H9 (cell line): Measurements from ENCODE around the gene UBA1. TPM values are rescaled to one million over a fixed set of nuclear protein-coding genes. Genes with fewer than 3 reads are reported as not detected.

Experiments used
- DNase-seq: peaks from one replicate; pipeline ENCODE4 v3.0.0-alpha.2; 2017
- H2AFZ ChIP-seq: one replicate; pipeline ENCODE4 v1.6.1; 2013; ENCODE audit warnings: mild to moderate bottlenecking, low read length, control low read depth, moderate library complexity
- H2AK5ac ChIP-seq: 2 replicates; pipeline ENCODE4 v1.6.1; 2013; ENCODE audit warnings: low read length, control low read depth, mixed read lengths; ENCODE audit not compliant: insufficient read length
- H2BK120ac ChIP-seq: one replicate; pipeline ENCODE4 v1.6.1; 2013; ENCODE audit warnings: low read depth, mild to moderate bottlenecking, low read length, control low read depth, inconsistent platforms; ENCODE audit not compliant: poor library complexity, severe bottlenecking
- H2BK12ac ChIP-seq: 2 replicates; pipeline ENCODE4 v1.6.1; 2013; ENCODE audit warnings: low read length, control low read depth, mixed read lengths, low read depth; ENCODE audit not compliant: insufficient read length
- H2BK15ac ChIP-seq: 2 replicates; pipeline ENCODE4 v1.6.1; 2013; ENCODE audit warnings: low read depth, low read length, control low read depth
- H2BK20ac ChIP-seq: one replicate; pipeline ENCODE4 v1.6.1; 2013; ENCODE audit warnings: low read depth, mild to moderate bottlenecking, low read length, control low read depth, inconsistent platforms; ENCODE audit not compliant: poor library complexity, severe bottlenecking
- H2BK5ac ChIP-seq: 2 replicates; pipeline ENCODE4 v1.6.1; 2013; ENCODE audit warnings: low read length, control low read depth, mixed read lengths; ENCODE audit not compliant: insufficient read length
- H3K14ac ChIP-seq: 2 replicates; pipeline ENCODE4 v1.6.1; 2013; ENCODE audit warnings: low read length, control low read depth; ENCODE audit not compliant: insufficient read depth
- H3K18ac ChIP-seq: 2 replicates; pipeline ENCODE4 v1.6.1; 2013; ENCODE audit warnings: low read depth, mild to moderate bottlenecking, mixed read lengths, low read length, control low read depth; ENCODE audit not compliant: insufficient read length
- H3K23ac ChIP-seq: 2 replicates; pipeline ENCODE4 v1.6.1; 2013; ENCODE audit warnings: low read length, control low read depth, mixed read lengths, low read depth; ENCODE audit not compliant: insufficient read length
- H3K23me2 ChIP-seq: 2 replicates; pipeline ENCODE4 v1.6.1; 2013; ENCODE audit warnings: low read depth, mild to moderate bottlenecking, mixed read lengths, low read length, control low read depth; ENCODE audit not compliant: insufficient read length, poor library complexity, severe bottlenecking
- H3K27ac ChIP-seq: 2 replicates; pipeline ENCODE4 v1.5.1; 2013; ENCODE audit warnings: low read length, control low read depth, mixed read lengths, low read depth; ENCODE audit not compliant: insufficient read length
- H3K27me3 ChIP-seq: 2 replicates; pipeline ENCODE4 v1.6.1; 2013; ENCODE audit warnings: low read length, control low read depth, inconsistent platforms; ENCODE audit not compliant: insufficient read depth
- H3K4ac ChIP-seq: 2 replicates; pipeline ENCODE4 v1.6.1; 2013; ENCODE audit warnings: low read depth, mild to moderate bottlenecking, control low read depth, inconsistent platforms, low read length, moderate library complexity
- H3K4me1 ChIP-seq: 2 replicates; pipeline ENCODE4 v1.6.1; 2013; ENCODE audit warnings: low read length, control low read depth, inconsistent platforms; ENCODE audit not compliant: insufficient read depth
- H3K4me2 ChIP-seq: 2 replicates; pipeline ENCODE4 v1.6.1; 2013; ENCODE audit warnings: low read length, control low read depth, mixed read lengths; ENCODE audit not compliant: insufficient read length, insufficient read depth
- H3K56ac ChIP-seq: 2 replicates; pipeline ENCODE4 v1.6.1; 2013; ENCODE audit warnings: low read depth, mild to moderate bottlenecking, mixed read lengths, low read length, control low read depth; ENCODE audit not compliant: insufficient read length
- H3K79me1 ChIP-seq: 2 replicates; pipeline ENCODE4 v1.6.1; 2013; ENCODE audit warnings: low read depth, mild to moderate bottlenecking, moderate library complexity, low read length, control low read depth, inconsistent platforms; ENCODE audit not compliant: insufficient read depth, poor library complexity, severe bottlenecking
- H3K79me2 ChIP-seq: 2 replicates; pipeline ENCODE4 v1.6.1; 2013; ENCODE audit warnings: low read length, control low read depth, inconsistent platforms; ENCODE audit not compliant: insufficient read depth
- H3K9ac ChIP-seq: 2 replicates; pipeline ENCODE4 v1.6.1; 2013; ENCODE audit warnings: low read length, control low read depth, mixed read lengths; ENCODE audit not compliant: insufficient read length; ENCODE audit errors: extremely low read depth
- H3K9me3 ChIP-seq: one replicate; pipeline ENCODE4 v1.6.1; 2013; ENCODE audit warnings: low read depth, low read length, inconsistent platforms; ENCODE audit not compliant: control insufficient read depth
- H3T11ph ChIP-seq: one replicate; pipeline ENCODE4 v1.6.1; 2013; ENCODE audit warnings: mild to moderate bottlenecking, low read length, control low read depth, inconsistent platforms
- H4K20me1 ChIP-seq: one replicate; pipeline ENCODE4 v1.6.1; 2013; ENCODE audit not compliant: control insufficient read depth, insufficient read length, insufficient read depth
- H4K5ac ChIP-seq: 2 replicates; pipeline ENCODE4 v1.6.1; 2013; ENCODE audit warnings: low read depth, mild to moderate bottlenecking, mixed read lengths, low read length, control low read depth; ENCODE audit not compliant: insufficient read length
- H4K8ac ChIP-seq: replicated peaks from 2 replicates; pipeline ENCODE4 v1.6.1; 2013; ENCODE audit warnings: low read length, control low read depth, mixed read lengths, low read depth; ENCODE audit not compliant: insufficient read length
- H4K91ac ChIP-seq: 2 replicates; pipeline ENCODE4 v1.6.1; 2013; ENCODE audit warnings: low read depth, mild to moderate bottlenecking, moderate library complexity, mixed read lengths, low read length, control low read depth; ENCODE audit not compliant: insufficient read length
- H3K27ac Mint-ChIP-seq, 3 experiments: 2 replicates in 2 of 3; 3 replicates in 1 of 3; pipeline ENCODE4 v1.8.0; 2020 to 2021; ENCODE audit warnings: mixed read lengths in 3 of 3, mild to moderate bottlenecking in 1 of 3, moderate library complexity in 1 of 3
- H3K27me3 Mint-ChIP-seq: 2 replicates; pipeline ENCODE4 v1.8.0; 2021; ENCODE audit warnings: low read depth, mild to moderate bottlenecking, moderate library complexity, mixed read lengths
- H3K36me3 Mint-ChIP-seq, 3 experiments: 2 replicates in 2 of 3; 3 replicates in 1 of 3; pipeline ENCODE4 v1.8.0; 2020 to 2021; ENCODE audit warnings: low read depth in 3 of 3, mixed read lengths in 3 of 3; ENCODE audit not compliant: insufficient read depth in 1 of 3
- H3K4me1 Mint-ChIP-seq, 2 experiments: 2 replicates each; pipeline ENCODE4 v1.8.0; 2020; ENCODE audit warnings: mixed read lengths in 2 of 2
- H3K4me3 Mint-ChIP-seq, 2 experiments: 2 replicates in 1 of 2; 3 replicates in 1 of 2; pipeline ENCODE4 v1.8.0; 2020 to 2021; ENCODE audit warnings: mild to moderate bottlenecking in 2 of 2, mixed read lengths in 2 of 2, moderate library complexity in 1 of 2
- H3K9me3 Mint-ChIP-seq, 2 experiments: 2 replicates in 1 of 2; 3 replicates in 1 of 2; pipeline ENCODE4 v1.8.0; 2020; ENCODE audit warnings: mild to moderate bottlenecking in 2 of 2, mixed read lengths in 2 of 2, moderate library complexity in 1 of 2
- CTCF ChIP-seq: fragments of 200-600 bp; sonication (generic); conservative IDR thresholded peaks from 3 replicates; pipeline ENCODE4 v1.8.0; 2021; ENCODE audit warnings: antibody characterized with exemption, mild to moderate bottlenecking
- WGBS: extraction: QIAGEN DNeasy Blood & Tissue Kit; methylation state at CpG from one replicate; pipeline ENCODE4 v1.1.7; 2013; ENCODE audit warnings: missing lambda C conversion rate, low lambda C conversion rate, mixed read lengths; ENCODE audit not compliant: insufficient read length; ENCODE audit errors: extremely low coverage; 5-methylcytosine and 5-hydroxymethylcytosine counted together
- total RNA-seq: library from RNA; stranded (reverse); gene quantifications from 2 replicates; pipeline ENCODE4 v1.2.1, GENCODE V29; 2021

UBA1 gene
- total RNA-seq, 1 experiment from 2014 or later, result 427 TPM

DNA sequence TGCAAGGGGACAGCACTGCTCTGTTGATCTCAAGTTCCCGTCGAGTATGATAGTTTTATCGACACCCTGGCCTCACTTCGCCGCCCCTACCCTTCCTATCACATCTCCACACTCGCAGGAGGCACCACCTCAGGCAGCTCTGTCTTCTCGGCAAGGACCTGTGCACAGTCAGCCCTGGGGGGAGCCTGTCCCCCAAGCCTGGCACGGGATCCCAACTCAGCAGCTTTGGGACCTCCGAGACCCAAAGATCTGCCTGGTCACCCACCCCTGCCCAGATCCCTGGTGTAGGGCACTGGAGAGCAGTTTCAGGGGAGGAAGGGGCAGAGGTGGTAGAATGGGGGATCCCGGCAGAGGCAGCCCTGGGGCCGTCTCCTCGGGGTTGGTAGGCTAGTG is 18.0 kb upstream of the UBA1 start:
- TF ChIP-seq CTCF, result no peak
- H3K4me3 Mint-ChIP-seq, result no peak overlapping the region
- H3K27ac Mint-ChIP-seq, result peak overlapping the region in 1 of 3 experiments; percentile 94; a peak in 1 of 7 replicates
- H3K23me2 ChIP-seq, result no peaks in the 10 kb centered on the region
- no peak overlapping the region for H3K9ac ChIP-seq
- WGBS, result no CpG with 5 or more reads among the region's 12 CpGs
- H3K4ac ChIP-seq, result no peak overlapping the region
- no peak overlapping the region for H3K4me2 ChIP-seq
- no peak overlapping the region for H3K27ac ChIP-seq
- no peaks in the 10 kb centered on the region for H3K79me1 ChIP-seq
- H3K36me3 Mint-ChIP-seq, result peaks cover 45 to 79% (median 78%) of the 10 kb centered on the region in 3 experiments
- no peaks in the 10 kb centered on the region; the same call in 1 of the 2 replicates for H3K27me3 ChIP-seq
- no peak overlapping the region for H2AK5ac ChIP-seq
- DNase-seq, result no peak
- H2BK15ac ChIP-seq, result no peak overlapping the region
- H3K4me1 Mint-ChIP-seq, result no peaks in the 10 kb centered on the region
- H3K56ac ChIP-seq, result no peak overlapping the region
- H4K20me1 ChIP-seq, result no peaks in the 10 kb centered on the region
- no peak overlapping the region for H2AFZ ChIP-seq
- peaks cover 64 to 82% of the 10 kb centered on the region in 2 experiments for H3K9me3 Mint-ChIP-seq
- no peak overlapping the region for H2BK5ac ChIP-seq
- H2BK12ac ChIP-seq, result no peak overlapping the region
- no peaks in the 10 kb centered on the region for H3K9me3 ChIP-seq
- no peak overlapping the region for H3K23ac ChIP-seq
- H3T11ph ChIP-seq, result no peak overlapping the region
- no peak overlapping the region for H3K14ac ChIP-seq
- no peak overlapping the region for H2BK120ac ChIP-seq
- H4K91ac ChIP-seq, result no peak overlapping the region
- no peak overlapping the region for H3K18ac ChIP-seq
- H3K27me3 Mint-ChIP-seq, result no peaks in the 10 kb centered on the region; the same call in 1 of the 2 replicates
- no peak overlapping the region for H4K5ac ChIP-seq
- no peaks in the 10 kb centered on the region for H3K79me2 ChIP-seq
- no peak overlapping the region for H2BK20ac ChIP-seq
- H3K4me1 ChIP-seq, result no peaks in the 10 kb centered on the region
- H4K8ac ChIP-seq, result no peak overlapping the region
